Retinal pigment epithelial cell (primary cell): ENCODE results near the gene STEAP2.

ENCODE experiments used
- DNase-seq: peaks from one replicate; pipeline ENCODE4 v3.0.0-alpha.2; 2010; ENCODE audit warnings: low read depth
- H3K4me3 ChIP-seq: 2 replicates; pipeline ENCODE4 v1.5.1; 2011; ENCODE audit warnings: mild to moderate bottlenecking, low read length, control low read depth, moderate library complexity
- TF ChIP-seq, protein P1 (sequence below): conservative IDR thresholded peaks from 2 replicates; pipeline ENCODE4 v1.5.1; 2011; ENCODE audit warnings: low read depth, low read length, control low read depth, inconsistent platforms

Gene STEAP2

DNA sequence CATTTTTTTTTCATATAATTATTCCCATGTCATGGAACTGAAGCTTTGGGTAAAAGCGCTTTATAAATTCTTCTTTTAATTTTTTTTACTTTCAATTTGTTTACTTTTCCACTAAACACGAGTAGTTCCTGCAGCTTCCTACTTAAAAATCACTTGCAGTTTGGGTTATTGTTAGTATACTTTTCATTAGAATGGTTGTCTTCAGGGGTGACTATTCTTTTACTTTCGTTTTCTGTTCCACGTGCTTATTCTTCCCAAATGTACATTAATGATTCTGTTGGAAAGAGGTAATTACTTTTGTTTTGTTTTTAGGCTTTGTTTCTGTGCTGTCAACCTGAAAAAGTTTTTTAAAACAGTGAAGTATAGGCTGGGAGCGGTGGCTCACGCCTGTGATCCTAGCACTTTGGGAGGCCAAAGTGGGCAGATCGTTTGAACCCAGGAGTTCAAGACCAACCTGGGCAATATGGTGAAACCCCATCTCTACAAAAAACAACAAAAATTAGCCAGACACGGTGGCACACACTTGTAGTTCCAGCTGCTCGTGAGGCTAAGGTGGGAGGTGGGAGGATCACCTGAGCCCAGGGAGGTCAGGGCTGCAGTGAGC, 28.2 kb downstream of the STEAP2 start:
- TF ChIP-seq, protein P1, sequence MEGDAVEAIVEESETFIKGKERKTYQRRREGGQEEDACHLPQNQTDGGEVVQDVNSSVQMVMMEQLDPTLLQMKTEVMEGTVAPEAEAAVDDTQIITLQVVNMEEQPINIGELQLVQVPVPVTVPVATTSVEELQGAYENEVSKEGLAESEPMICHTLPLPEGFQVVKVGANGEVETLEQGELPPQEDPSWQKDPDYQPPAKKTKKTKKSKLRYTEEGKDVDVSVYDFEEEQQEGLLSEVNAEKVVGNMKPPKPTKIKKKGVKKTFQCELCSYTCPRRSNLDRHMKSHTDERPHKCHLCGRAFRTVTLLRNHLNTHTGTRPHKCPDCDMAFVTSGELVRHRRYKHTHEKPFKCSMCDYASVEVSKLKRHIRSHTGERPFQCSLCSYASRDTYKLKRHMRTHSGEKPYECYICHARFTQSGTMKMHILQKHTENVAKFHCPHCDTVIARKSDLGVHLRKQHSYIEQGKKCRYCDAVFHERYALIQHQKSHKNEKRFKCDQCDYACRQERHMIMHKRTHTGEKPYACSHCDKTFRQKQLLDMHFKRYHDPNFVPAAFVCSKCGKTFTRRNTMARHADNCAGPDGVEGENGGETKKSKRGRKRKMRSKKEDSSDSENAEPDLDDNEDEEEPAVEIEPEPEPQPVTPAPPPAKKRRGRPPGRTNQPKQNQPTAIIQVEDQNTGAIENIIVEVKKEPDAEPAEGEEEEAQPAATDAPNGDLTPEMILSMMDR, result no peak
- no peak overlapping the region for H3K4me3 ChIP-seq
- DNase-seq, result no peak

DNA sequence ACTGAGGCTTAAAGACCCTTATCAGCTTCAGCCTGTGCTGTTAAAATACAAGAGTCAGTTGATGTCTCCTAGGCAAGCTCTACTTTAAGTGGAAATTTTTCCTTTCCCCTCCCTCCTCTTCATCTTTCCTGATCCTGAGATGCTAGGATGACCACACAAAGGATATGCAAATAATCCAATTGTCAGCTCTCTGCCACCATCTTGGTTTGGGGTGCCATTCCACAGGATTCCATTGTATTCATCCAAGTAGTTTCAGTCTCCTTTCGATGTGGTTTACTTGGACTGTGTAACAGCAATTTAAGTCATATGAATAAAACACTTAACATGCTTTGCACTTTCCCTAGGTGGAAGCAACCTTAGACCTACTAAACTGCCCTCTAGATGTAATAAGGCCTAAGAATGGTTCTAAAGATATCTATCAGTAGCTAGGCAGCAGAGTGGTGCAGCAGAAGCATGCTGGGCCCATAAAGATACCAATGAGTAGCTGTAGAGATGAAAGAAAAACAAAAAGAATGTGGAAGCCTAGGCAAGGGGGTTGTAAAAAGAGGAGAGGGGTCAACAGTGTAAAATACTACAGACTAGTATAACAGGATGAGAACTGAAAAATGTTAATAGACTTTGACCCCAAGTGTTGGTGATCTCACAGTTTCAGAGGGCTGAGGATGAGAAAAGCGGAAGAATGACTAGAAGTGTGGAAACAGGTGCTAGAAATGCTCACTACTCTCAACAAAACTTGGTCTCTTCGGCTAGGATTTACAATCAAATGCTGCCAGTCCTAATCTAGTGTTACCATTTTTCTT, 31.0 kb downstream of the STEAP2 start:
- TF ChIP-seq, protein P1, result no peak
- H3K4me3 ChIP-seq, result no peak overlapping the region
- no peak for DNase-seq

DNA sequence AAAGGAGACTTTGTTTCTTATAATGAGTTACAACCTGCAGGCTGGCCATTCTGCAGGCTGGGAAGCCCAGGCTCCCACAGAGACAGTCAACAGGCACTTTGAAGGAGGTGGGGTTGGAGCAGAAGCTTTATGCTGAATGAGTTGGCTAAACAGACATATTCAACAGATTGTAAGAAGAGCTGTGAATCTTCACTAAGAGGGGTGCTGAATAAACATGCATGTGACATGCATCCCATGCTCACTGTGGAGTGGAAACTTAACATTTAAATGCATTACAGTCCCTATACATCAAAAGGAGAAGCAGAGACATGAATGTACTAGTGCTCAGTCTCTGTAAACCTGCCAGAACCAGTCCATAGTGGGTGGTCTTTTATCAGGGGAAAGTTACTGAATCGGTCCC, 32.0 kb downstream of the STEAP2 start:
- no peak overlapping the region for H3K4me3 ChIP-seq
- DNase-seq, result no peak
- TF ChIP-seq, protein P1, result no peak

DNA sequence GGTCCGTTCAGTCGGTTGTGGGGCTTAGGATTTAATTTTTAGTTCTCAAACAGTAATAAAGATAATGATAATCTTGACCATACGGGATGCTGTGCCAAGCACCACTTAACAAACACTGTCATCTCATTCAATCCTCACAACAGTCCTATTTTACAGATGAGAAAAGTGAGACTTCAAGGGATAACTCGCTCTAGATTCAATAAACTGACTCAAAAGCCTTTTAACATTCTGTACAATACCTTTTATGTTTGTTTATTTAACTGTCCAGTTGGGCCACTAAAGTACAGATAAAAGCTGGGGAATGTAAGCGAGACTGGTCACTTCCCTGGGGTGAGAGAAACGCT, 33.0 kb downstream of the STEAP2 start:
- TF ChIP-seq, protein P1, result no peak
- no peak for DNase-seq
- H3K4me3 ChIP-seq, result peak overlapping the region; percentile 94

DNA sequence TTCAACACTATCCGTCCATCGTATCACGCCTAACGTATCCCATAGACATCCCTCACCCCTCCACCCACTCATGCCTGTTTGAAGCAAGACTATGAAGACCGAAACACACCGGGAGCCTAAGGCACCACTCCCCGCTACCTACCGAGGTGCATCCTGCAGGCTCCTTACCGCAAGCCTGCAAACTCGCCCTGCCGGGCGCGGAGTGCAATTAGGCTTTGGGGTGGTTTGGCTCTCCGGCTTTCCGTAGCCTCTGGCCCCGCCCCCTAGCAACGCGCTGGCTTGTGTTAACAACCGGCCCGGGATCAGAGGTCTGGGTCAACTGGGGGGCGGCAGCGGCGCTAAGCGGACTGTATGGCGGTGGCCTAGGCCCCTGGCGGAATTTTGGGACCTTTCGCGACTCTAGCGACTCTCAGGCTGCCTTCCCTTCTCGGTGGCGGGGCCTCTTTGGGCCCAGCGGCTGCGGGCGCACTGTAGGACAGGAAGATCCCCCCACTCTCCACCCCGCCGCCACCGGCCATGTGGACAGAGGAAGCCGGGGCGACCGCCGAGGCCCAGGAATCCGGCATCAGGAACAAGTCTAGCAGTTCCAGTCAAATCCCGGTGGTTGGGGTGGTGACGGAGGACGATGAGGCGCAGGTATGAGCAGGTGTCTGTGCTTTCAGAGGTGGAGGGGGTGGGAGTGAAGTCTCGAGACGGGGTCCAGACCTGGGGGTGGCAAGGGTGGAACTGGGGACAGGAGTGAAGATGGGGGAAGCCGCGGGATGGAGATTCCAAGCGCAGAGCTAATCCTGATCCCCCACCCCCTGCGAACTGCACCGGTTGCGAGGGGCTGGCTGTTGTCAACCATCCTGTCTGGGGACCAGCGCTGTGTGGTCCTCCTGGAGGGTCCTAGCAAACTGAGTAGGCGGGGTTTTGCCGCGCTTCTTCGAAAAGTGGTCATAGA, 33.6 kb downstream of the STEAP2 start, which contains the start of gene CFAP69:
Gene CFAP69, plus strand, starts transcription at position 266 of the 943 bp plus-strand sequence. Its CDS starts 251 bp downstream, at position 517.
- TF ChIP-seq, protein P1, result peak; percentile 29
- peak within 1 kb of the TSS; percentile 94 for H3K4me3 ChIP-seq
- peak; percentile 58 for DNase-seq

DNA sequence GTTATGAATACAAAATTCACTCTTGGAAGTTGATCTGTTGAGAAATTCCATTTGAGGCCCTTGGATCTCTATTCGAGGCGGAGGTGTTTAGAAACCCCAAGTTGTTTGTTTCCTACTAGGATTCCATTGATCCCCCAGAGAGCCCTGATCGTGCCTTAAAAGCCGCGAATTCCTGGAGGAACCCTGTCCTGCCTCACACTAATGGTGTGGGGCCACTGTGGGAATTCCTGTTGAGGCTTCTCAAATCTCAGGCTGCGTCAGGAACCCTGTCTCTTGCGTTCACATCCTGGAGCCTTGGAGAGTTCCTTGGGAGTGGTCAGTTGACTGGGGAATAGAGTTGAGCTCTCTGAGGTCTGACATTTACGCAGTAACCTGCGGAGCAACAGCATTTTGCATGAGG, 34.6 kb downstream of the STEAP2 start:
- no peak for DNase-seq
- peak overlapping the region; percentile 94 for H3K4me3 ChIP-seq
- TF ChIP-seq, protein P1, result no peak
